OCI-LY1 (cell line): ENCODE results near the gene SLC40A1.

Experiments used
- H2AFZ ChIP-seq: fragments of 200-600 bp; sonication (generic), shearing (Covaris generic); 2 replicates; pipeline ENCODE4 v1.6.0; 2014; ENCODE audit warnings: antibody characterized with exemption, mild to moderate bottlenecking, low read length
- H3F3A ChIP-seq: fragments of 200-600 bp; sonication (generic), shearing (Covaris generic); 2 replicates; pipeline ENCODE4 v1.6.0; 2014; ENCODE audit warnings: mild to moderate bottlenecking, antibody characterized with exemption, low read length, moderate library complexity; ENCODE audit not compliant: insufficient read depth
- H3K27ac ChIP-seq: fragments of 200-600 bp; sonication (generic); 2 replicates; pipeline ENCODE4 v1.5.1; 2014; ENCODE audit warnings: low read length, mixed run types, mild to moderate bottlenecking, low read depth; ENCODE audit not compliant: poor library complexity, severe bottlenecking
- H3K27me3 ChIP-seq: fragments of 200-600 bp; sonication (generic); 2 replicates; pipeline ENCODE4 v1.6.0; 2014; ENCODE audit warnings: antibody characterized with exemption, mild to moderate bottlenecking, low read length, moderate library complexity; ENCODE audit not compliant: insufficient read depth
- H3K36me3 ChIP-seq: fragments of 200-600 bp; sonication (generic); 2 replicates; pipeline ENCODE4 v1.6.1; 2014; ENCODE audit warnings: mild to moderate bottlenecking, antibody characterized with exemption, low read length, moderate library complexity, mixed read lengths; ENCODE audit not compliant: insufficient read depth
- H3K4me1 ChIP-seq: fragments of 200-600 bp; sonication (generic); 2 replicates; pipeline ENCODE4 v1.5.1; 2014; ENCODE audit warnings: mild to moderate bottlenecking, low read length, moderate library complexity; ENCODE audit not compliant: insufficient read depth, severe bottlenecking
- H3K4me2 ChIP-seq: fragments of 200-600 bp; sonication (generic), shearing (Covaris generic); 2 replicates; pipeline ENCODE4 v1.6.1; 2014; ENCODE audit warnings: low read length
- H3K4me3 ChIP-seq: fragments of 200-600 bp; sonication (generic); 2 replicates; pipeline ENCODE4 v1.5.1; 2014; ENCODE audit warnings: low read length, low read depth, mild to moderate bottlenecking, mixed read lengths; ENCODE audit not compliant: poor library complexity, severe bottlenecking
- H3K79me2 ChIP-seq: fragments of 200-600 bp; shearing (Covaris generic); 2 replicates; pipeline ENCODE4 v1.6.1; 2016; ENCODE audit warnings: mixed run types, low read length, mixed read lengths; ENCODE audit not compliant: insufficient read depth
- H3K9ac ChIP-seq: fragments of 200-600 bp; sonication (generic), shearing (Covaris generic); 2 replicates; pipeline ENCODE4 v1.6.1; 2014; ENCODE audit warnings: mild to moderate bottlenecking, low read length, mixed read lengths
- H3K9me2 ChIP-seq: fragments of 200-600 bp; sonication (generic), shearing (Covaris generic); 2 replicates; pipeline ENCODE4 v1.6.1; 2014; ENCODE audit warnings: low read depth, mild to moderate bottlenecking, low read length, mixed read lengths
- H3K9me3 ChIP-seq: fragments of 200-600 bp; shearing (Covaris generic); 2 replicates; pipeline ENCODE4 v1.6.1; 2014; ENCODE audit warnings: low read length, mixed read lengths
- H4K20me1 ChIP-seq: fragments of 200-600 bp; sonication (generic), shearing (Covaris generic); 2 replicates; pipeline ENCODE4 v1.6.0; 2016; ENCODE audit warnings: mild to moderate bottlenecking, low read length; ENCODE audit not compliant: insufficient read depth
- CTCF ChIP-seq: fragments of 200-600 bp; sonication (generic), shearing (Covaris generic); IDR thresholded peaks from 2 replicates; pipeline ENCODE4 v1.5.1; 2017; ENCODE audit warnings: mild to moderate bottlenecking, antibody characterized with exemption, low read length, moderate library complexity, mixed read lengths
- EZH2 ChIP-seq: fragments of 200-600 bp; sonication (generic), shearing (Covaris generic); IDR thresholded peaks from 2 replicates; pipeline ENCODE4 v1.8.0; 2017; ENCODE audit warnings: borderline replicate concordance, mixed run types, mild to moderate bottlenecking, antibody characterized with exemption, low read length, moderate library complexity, mixed read lengths

The SLC40A1 gene

GRCh38 chr2:189614585-189614984, 34.0 kb upstream of the SLC40A1 start:
- Histone ChIP-seq H3K9ac (no peak overlapping the region), H3K4me1 (no peaks in the 10 kb centered on the region), H4K20me1 (no peaks in the 10 kb centered on the region), H2AFZ (no peak overlapping the region), H3F3A (no peaks in the 10 kb centered on the region), H3K79me2 (no peaks in the 10 kb centered on the region), H3K9me3 (no peaks in the 10 kb centered on the region), H3K27me3 (no peaks in the 10 kb centered on the region), H3K4me2 (no peak overlapping the region), H3K27ac (no peak overlapping the region), H3K4me3 (no peak overlapping the region), H3K36me3 (no peaks in the 10 kb centered on the region), H3K9me2 (no peaks in the 10 kb centered on the region)
- TF ChIP-seq EZH2: no peak
- no peak for TF ChIP-seq CTCF

- TF ChIP-seq EZH2: no peak
- no peak for TF ChIP-seq CTCF
- Histone ChIP-seq H3K4me1 (no peaks in the 10 kb centered on the region), H3F3A (no peaks in the 10 kb centered on the region), H3K9me3 (no peaks in the 10 kb centered on the region), H3K9ac (no peak overlapping the region), H4K20me1 (no peaks in the 10 kb centered on the region), H3K27me3 (no peaks in the 10 kb centered on the region), H3K9me2 (no peaks in the 10 kb centered on the region), H3K36me3 (no peaks in the 10 kb centered on the region), H3K27ac (no peak overlapping the region), H3K79me2 (no peaks in the 10 kb centered on the region), H2AFZ (no peak overlapping the region), H3K4me3 (no peak overlapping the region), H3K4me2 (no peak overlapping the region)
Measured at GRCh38 chr2:189613650-189614420, 33.2 kb upstream of the SLC40A1 start.

GRCh38 chr2:189613077-189613636, 32.6 kb upstream of the SLC40A1 start:
- Histone ChIP-seq H3K27me3 (no peaks in the 10 kb centered on the region), H3K79me2 (no peaks in the 10 kb centered on the region), H3K9me3 (no peaks in the 10 kb centered on the region), H3K9me2 (no peaks in the 10 kb centered on the region), H3K4me2 (no peak overlapping the region), H4K20me1 (no peaks in the 10 kb centered on the region), H3K9ac (no peak overlapping the region), H3K36me3 (no peaks in the 10 kb centered on the region), H2AFZ (no peak overlapping the region), H3K4me1 (no peaks in the 10 kb centered on the region), H3F3A (no peaks in the 10 kb centered on the region), H3K27ac (no peak overlapping the region), H3K4me3 (no peak overlapping the region)
- TF ChIP-seq CTCF (no peak), EZH2 (no peak)
